Uterus (tissue), 2 donors: ENCODE measurements around the gene KRT3.

Experiments
- CTCF ChIP-seq, 4 experiments: fragments of 200-600 bp in 2 of 4; fragments of 450-650 bp in 2 of 4; sonication (generic) in 2 of 4; IDR thresholded peaks; one replicate each; pipeline ENCODE4 v1.5.1; 2016 to 2019; ENCODE audit warnings: antibody characterized with exemption in 4 of 4, mild to moderate bottlenecking in 2 of 4, moderate library complexity in 1 of 4
- POLR2A ChIP-seq, 2 donors: fragments of 450-650 bp; IDR thresholded peaks; one replicate each; pipeline ENCODE4 v1.6.1; 2016; ENCODE audit warnings: antibody characterized with exemption in 2 of 2, mild to moderate bottlenecking in 1 of 2, moderate library complexity in 1 of 2

- TF ChIP-seq CTCF (IDR thresholded peaks at IDR 0.05) = no peak
- no peak for TF ChIP-seq POLR2A (IDR thresholded peaks at IDR 0.05)
Observed at GRCh38 chr12:52810554-52810953, 14.6 kb upstream of the KRT3 start.
